ENCODE data around the gene CLIC1. TPM values are rescaled to one million over a fixed set of nuclear protein-coding genes. Genes with fewer than 3 reads are reported as not detected.

The CLIC1 gene
- total and polyA plus RNA-seq, 10 of the 15 experiments (the other 5 are each of a cell fraction or from before 2014, with no cell fraction given) = 446 to 1,266 (median 636) TPM

GRCh38 chr6:31741815-31742214 is 5.5 kb upstream of the CLIC1 start:
- no TSS peak for BruUV-seq (replicated peaks)
- ChIA-PET SMC1A (ENCODE audit: uncharacterized antibody, unreplicated experiment) (interaction anchor here (0.6 to 1.4 kb wide), 5 partner anchors 49 to 1235 kb away, joined by 3 read pairs; no protein-coding TSS in a partner anchor), RAD21 (ENCODE audit: unreplicated experiment) (interaction anchor here (0.6 to 6.0 kb wide), 3 partner anchors 28 to 88 kb away, joined by 5 to 37 read pairs (median 36); partner anchors contain the start of gene LSM2), POLR2A (interaction anchor here (0.7 to 4.3 kb wide), 4 partner anchors 12 to 146 kb away, joined by 3 to 30 read pairs (median 3); partner anchors contain the start of genes APOM and DDAH2), CTCF (interaction anchor here (1.1 to 15.8 kb wide), 4 partner anchors 9 to 88 kb away, joined by 4 to 208 read pairs (median 24); no protein-coding TSS in a partner anchor)
- H3K4me3 ChIP-seq = no peak overlapping the region
- no peak overlapping the region for H3K4me2 ChIP-seq (ENCODE audit: control insufficient read depth, insufficient read depth)
- FAIRE-seq (no peak), ATAC-seq (no peak), DNase-seq (ENCODE audit: low read depth, low spot score) (no peak)
- H3K9me3 ChIP-seq (replicated peaks; ENCODE audit: control insufficient read depth, insufficient read depth, low read length) = no peaks in the 10 kb centered on the region
- no peaks in the 10 kb centered on the region for H3K27me3 ChIP-seq (replicated peaks in 1 of 2; ENCODE audit: control insufficient read depth in 2 of 2, insufficient read depth in 2 of 2, low read length in 1 of 2)
- no peak overlapping the region for H3K9ac ChIP-seq (ENCODE audit: control insufficient read depth, insufficient read depth, low read length)
- intact Hi-C loops (cut with micrococcal nuclease; ENCODE audit: unreplicated experiment) (no loop called here), in situ Hi-C loops (cut with MboI) (no loop called here)
- peaks cover 13% of the 10 kb centered on the region for H3K79me2 ChIP-seq (ENCODE audit: control insufficient read depth, insufficient read depth, low read length)
- H3K4me1 ChIP-seq (ENCODE audit: control insufficient read depth, insufficient read depth, low read length) = peaks cover 18% of the 10 kb centered on the region
- 56% methylated on average over 2 of the region's 2 CpGs for WGBS (ENCODE audit: insufficient coverage, insufficient replicate concordance, low lambda C conversion rate, missing lambda C conversion rate)
- H3K36me3 ChIP-seq (ENCODE audit: control insufficient read depth in 2 of 2, insufficient read depth in 2 of 2, low read length in 1 of 2) = peaks cover 0 to 1% of the 10 kb centered on the region in 2 experiments; a peak in 1 of 4 replicates
- TF ChIP-seq MTA3 (IDR thresholded peaks at IDR 0.05; ENCODE audit: borderline replicate concordance, low read length) (no peak), RB1 (IDR thresholded peaks at IDR 0.05; ENCODE audit: borderline replicate concordance) (no peak), MYC (IDR thresholded peaks at IDR 0.05; ENCODE audit: insufficient read depth, insufficient read length, insufficient replicate concordance, low read length, severe bottlenecking) (no peak), ZNF217 (IDR thresholded peaks at IDR 0.05) (no peak), ZSCAN29 (IDR thresholded peaks at IDR 0.05) (no peak), SPI1 (IDR thresholded peaks at IDR 0.05; ENCODE audit: borderline replicate concordance, insufficient read depth, low read depth, low read length) (no peak), ZNF622 (IDR thresholded peaks at IDR 0.05) (no peak), FOS (IDR thresholded peaks at IDR 0.05; ENCODE audit: borderline replicate concordance, extremely low read depth, insufficient read length) (no peak), CEBPZ (IDR thresholded peaks at IDR 0.05; ENCODE audit: low read depth, low read length) (no peak), TARDBP (IDR thresholded peaks at IDR 0.05; ENCODE audit: borderline replicate concordance) (no peak), SP1 (IDR thresholded peaks at IDR 0.05; ENCODE audit: low read depth, low read length) (no peak), SIN3A (IDR thresholded peaks at IDR 0.05; ENCODE audit: low read depth, low read length) (no peak), CHD2 (IDR thresholded peaks at IDR 0.05; ENCODE audit: borderline replicate concordance, low read depth, low read length) (no peak), RFX5 (IDR thresholded peaks at IDR 0.05; ENCODE audit: low read depth, low read length) (no peak), ASH2L (IDR thresholded peaks at IDR 0.05; ENCODE audit: borderline replicate concordance, low read depth) (no peak), NFIC (IDR thresholded peaks at IDR 0.05; ENCODE audit: low read depth, low read length) (no peak), SMAD1 (IDR thresholded peaks at IDR 0.05; ENCODE audit: low read depth, partially characterized antibody) (no peak), RUNX3 (IDR thresholded peaks at IDR 0.05; ENCODE audit: low read length) (no peak)
- H4K20me1 ChIP-seq (ENCODE audit: control insufficient read depth, insufficient read depth) = no peaks in the 10 kb centered on the region
- no peak overlapping the region for H3K27ac ChIP-seq (ENCODE audit: control insufficient read depth, insufficient read depth)
- no peak overlapping the region for H2AFZ ChIP-seq (ENCODE audit: control insufficient read depth, low read depth, low read length)

Measured in GM12878 (cell line).